IPS-20b (cell line): Measurements from ENCODE around the gene CHURC1.

ENCODE experiments used
- H3K27ac ChIP-seq: one replicate; pipeline ENCODE4 v1.5.1; 2013; ENCODE audit warnings: low read length
- H3K27me3 ChIP-seq: 2 replicates; pipeline ENCODE4 v1.6.1; 2013; ENCODE audit warnings: mild to moderate bottlenecking, low read length, inconsistent platforms; ENCODE audit not compliant: insufficient read depth
- H3K36me3 ChIP-seq: 2 replicates; pipeline ENCODE4 v1.6.1; 2013; ENCODE audit warnings: low read depth, mild to moderate bottlenecking, inconsistent platforms, low read length, moderate library complexity; ENCODE audit not compliant: insufficient read depth
- H3K4me1 ChIP-seq: 2 replicates; pipeline ENCODE4 v1.6.1; 2013; ENCODE audit warnings: mild to moderate bottlenecking, control low read depth, inconsistent platforms, low read length, moderate library complexity; ENCODE audit not compliant: insufficient read depth
- H3K4me3 ChIP-seq: 2 replicates; pipeline ENCODE4 v1.5.1; 2013; ENCODE audit warnings: mild to moderate bottlenecking, low read length, inconsistent platforms
- H3K9ac ChIP-seq: 2 replicates; pipeline ENCODE4 v1.6.1; 2013; ENCODE audit warnings: low read depth, mild to moderate bottlenecking, inconsistent platforms, low read length, moderate library complexity
- H3K9me3 ChIP-seq: 2 replicates; pipeline ENCODE4 v1.6.1; 2013; ENCODE audit warnings: mild to moderate bottlenecking, low read depth, low read length, inconsistent platforms; ENCODE audit not compliant: insufficient read depth

The CHURC1 gene

DNA sequence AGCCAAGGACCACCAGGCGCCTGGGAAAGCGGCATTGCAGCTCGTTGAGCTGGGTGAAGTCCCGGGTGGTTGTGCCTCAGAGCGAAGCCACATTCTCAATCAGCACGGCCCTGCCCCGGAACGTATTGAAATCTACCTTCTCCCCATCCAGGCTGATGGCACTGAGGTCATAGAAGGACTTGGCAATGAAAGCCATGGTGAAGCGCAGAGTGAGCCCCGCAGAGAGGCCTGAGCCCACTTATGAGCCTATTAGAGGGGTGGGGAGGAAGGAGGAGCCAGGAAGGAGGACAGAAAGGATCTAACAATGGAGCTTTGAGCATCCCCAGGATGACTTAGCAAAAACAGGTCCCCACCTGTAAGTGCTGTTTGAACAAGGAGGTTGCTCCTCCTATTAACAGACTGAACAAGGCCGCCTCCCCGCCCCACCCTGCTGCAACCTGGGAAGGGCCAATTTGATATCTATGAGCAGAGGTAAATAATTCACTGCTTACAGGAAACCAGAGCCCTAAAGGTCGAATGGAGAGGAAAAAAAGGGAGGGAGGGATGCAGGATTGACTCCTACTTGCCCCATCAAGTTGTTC is 28.4 kb downstream of the CHURC1 start, which contains the start of gene GPX2:
TSS of gene GPX2 (minus strand) at position 215 of the 581 bp plus-strand sequence. CDS start at position 196, 19 bp downstream.
- H3K9ac ChIP-seq: no peak within 1 kb of the TSS
- H3K27ac ChIP-seq: no peak within 1 kb of the TSS
- H3K4me3 ChIP-seq: no peak within 1 kb of the TSS
- peaks cover 4% of the 10 kb centered on the region for H3K36me3 ChIP-seq
- H3K9me3 ChIP-seq: no peaks in the 10 kb centered on the region
- no peaks in the 10 kb centered on the region for H3K27me3 ChIP-seq
- no peaks in the 10 kb centered on the region; the same call in 1 of the 2 replicates for H3K4me1 ChIP-seq

DNA sequence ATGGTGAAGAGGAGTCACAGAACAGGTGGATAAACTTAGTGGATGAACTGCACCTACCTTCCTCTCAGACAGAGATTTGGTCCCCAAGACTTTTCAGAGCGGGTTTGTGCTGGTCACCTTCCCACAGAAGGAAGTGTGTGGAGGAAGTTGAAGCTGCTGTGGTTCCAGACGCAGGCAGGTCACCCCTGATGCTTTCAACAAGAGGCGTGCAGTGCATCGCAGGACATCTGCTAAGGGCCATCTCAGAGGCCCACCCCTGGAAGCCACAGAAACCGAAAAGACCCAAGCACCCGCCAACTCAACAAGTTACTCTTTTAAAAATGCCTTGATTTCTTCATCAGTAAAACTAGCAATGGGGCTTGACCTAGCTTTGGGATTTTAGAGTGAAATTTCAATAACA is 29.3 kb downstream of the CHURC1 start:
- H3K9me3 ChIP-seq: no peaks in the 10 kb centered on the region
- H3K9ac ChIP-seq: no peak overlapping the region
- H3K4me1 ChIP-seq: no peaks in the 10 kb centered on the region; the same call in 1 of the 2 replicates
- no peak overlapping the region for H3K4me3 ChIP-seq
- no peaks in the 10 kb centered on the region for H3K27me3 ChIP-seq
- H3K36me3 ChIP-seq: peaks cover 13% of the 10 kb centered on the region; the same call in 1 of the 2 replicates
- H3K27ac ChIP-seq: no peak overlapping the region

DNA sequence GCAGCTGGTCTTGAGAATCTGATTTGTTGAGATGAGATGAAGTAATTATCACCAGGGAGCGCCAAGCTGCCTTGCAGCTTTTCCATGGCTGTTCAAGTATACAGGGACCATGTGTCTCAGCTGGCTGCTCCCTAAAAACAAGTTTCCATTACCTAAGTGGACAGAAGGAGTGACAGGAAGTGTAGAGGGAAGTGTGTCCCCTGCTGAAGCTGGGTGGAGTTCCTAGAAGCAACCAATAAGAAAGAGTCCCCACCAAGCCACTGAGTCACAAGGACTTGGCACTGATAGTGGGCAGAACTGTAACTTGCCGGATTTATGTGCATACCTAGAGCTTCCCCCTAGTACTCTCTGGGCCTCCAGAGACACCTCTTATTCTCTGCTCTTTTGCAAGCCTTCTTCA is 29.8 kb downstream of the CHURC1 start:
- no peak overlapping the region for H3K9ac ChIP-seq
- peaks cover 18% of the 10 kb centered on the region; the same call in 1 of the 2 replicates for H3K36me3 ChIP-seq
- H3K4me1 ChIP-seq: no peaks in the 10 kb centered on the region; the same call in 1 of the 2 replicates
- no peak overlapping the region for H3K27ac ChIP-seq
- no peaks in the 10 kb centered on the region for H3K9me3 ChIP-seq
- H3K27me3 ChIP-seq: no peaks in the 10 kb centered on the region
- H3K4me3 ChIP-seq: no peak overlapping the region

DNA sequence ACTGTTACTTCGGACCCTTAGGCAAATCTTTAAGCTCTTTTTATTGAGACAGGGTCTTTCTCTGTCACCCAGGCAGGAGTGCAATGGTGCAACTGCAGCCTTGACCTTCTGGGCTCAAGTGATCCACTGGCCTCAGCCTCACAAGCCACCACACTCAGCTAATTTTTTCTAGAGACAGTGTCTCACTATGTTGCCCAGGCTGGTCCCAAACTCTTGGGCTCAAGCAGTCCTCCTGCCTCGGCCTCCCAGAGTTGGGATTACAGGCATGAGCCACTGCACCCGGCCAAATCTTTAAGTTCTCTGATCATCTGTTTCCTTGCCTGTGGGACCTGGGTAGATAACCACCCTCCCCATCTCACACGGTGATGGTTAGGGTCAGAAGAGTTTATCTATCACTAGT is 30.6 kb downstream of the CHURC1 start:
- no peak overlapping the region for H3K4me3 ChIP-seq
- H3K27me3 ChIP-seq: no peaks in the 10 kb centered on the region
- no peak overlapping the region for H3K9ac ChIP-seq
- H3K27ac ChIP-seq: no peak overlapping the region
- peaks cover 23% of the 10 kb centered on the region; the same call in 1 of the 2 replicates for H3K36me3 ChIP-seq
- H3K4me1 ChIP-seq: no peaks in the 10 kb centered on the region; the same call in 1 of the 2 replicates
- H3K9me3 ChIP-seq: no peaks in the 10 kb centered on the region

DNA sequence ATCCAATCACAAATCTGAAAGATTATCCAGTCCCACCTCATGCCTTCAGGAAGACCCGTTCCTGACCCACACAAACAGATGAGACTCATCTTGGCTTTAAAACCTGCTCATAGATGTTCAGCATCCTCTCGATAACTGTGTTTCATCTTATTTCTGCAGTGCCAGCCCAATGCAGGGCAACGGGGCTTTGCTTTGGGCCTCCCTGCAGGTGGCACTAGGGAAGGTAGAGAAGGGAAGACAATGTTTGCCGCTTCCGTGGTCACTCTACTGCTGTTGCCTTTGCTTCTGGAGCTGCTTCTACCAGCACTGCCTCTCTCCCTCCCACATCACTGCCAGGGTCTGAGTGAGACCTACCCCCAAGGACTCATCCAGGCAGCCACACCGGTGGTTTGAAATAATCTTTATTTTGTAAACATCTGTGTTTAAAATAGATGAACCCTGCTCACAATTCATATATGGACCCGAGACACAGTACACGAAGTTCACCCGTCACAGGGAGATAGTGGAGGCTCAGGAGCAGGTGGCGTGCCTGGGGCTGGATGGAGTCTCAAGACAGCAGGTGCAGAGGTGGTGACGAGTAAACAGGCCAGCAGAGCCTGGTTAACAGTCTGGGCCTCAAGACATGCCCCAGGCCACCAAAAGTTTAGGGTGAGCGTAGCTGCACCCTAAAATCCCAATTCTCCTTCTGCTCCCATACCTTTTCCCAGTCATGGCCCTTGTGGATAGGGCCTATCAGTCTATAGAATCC is 31.4 kb downstream of the CHURC1 start:
- Histone ChIP-seq H3K9ac (no peak overlapping the region), H3K4me3 (no peak overlapping the region), H3K9me3 (no peaks in the 10 kb centered on the region), H3K4me1 (no peaks in the 10 kb centered on the region; the same call in 1 of the 2 replicates), H3K27ac (no peak overlapping the region), H3K27me3 (no peaks in the 10 kb centered on the region), H3K36me3 (peaks cover 28% of the 10 kb centered on the region)

DNA sequence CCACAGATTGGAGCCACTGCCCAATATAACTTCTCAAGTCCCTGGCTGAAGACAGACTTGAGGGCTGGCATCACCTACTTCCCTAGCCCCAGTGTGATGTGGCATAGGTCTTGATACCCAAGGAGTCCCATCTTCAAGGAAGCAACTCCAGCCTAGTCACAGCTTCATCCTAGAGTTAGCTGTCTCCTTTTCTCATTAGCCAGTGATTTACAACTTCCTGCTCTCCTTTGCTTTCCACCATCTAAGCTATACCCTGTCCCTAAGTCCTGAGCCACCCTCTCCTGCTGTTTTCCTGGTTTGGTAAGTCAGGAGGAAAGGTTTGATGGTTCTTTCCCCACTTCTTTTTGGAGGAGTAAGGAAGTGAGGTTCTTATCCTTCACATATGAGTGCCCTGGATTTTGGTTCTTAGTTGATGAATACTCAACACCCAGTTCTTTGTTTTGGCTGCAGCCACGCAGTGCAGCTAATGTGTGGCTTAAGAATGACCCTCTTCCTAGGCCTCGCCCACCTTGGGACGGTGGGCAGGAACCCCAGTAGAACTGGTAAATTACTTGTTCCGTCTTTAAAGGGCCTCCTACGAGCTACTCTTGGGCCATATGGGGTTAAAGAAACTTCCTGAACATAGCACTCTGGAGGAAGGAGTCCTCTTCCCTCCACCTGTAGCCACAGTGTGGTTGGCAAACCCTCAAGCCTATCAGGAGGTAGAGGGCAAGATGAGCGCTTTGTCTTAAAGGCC is 32.2 kb downstream of the CHURC1 start:
- H3K4me1 ChIP-seq: no peaks in the 10 kb centered on the region; the same call in 1 of the 2 replicates
- H3K9me3 ChIP-seq: no peaks in the 10 kb centered on the region
- H3K4me3 ChIP-seq: no peak overlapping the region
- H3K27me3 ChIP-seq: no peaks in the 10 kb centered on the region
- no peak overlapping the region for H3K27ac ChIP-seq
- no peak overlapping the region for H3K9ac ChIP-seq
- H3K36me3 ChIP-seq: peaks cover 37% of the 10 kb centered on the region

DNA sequence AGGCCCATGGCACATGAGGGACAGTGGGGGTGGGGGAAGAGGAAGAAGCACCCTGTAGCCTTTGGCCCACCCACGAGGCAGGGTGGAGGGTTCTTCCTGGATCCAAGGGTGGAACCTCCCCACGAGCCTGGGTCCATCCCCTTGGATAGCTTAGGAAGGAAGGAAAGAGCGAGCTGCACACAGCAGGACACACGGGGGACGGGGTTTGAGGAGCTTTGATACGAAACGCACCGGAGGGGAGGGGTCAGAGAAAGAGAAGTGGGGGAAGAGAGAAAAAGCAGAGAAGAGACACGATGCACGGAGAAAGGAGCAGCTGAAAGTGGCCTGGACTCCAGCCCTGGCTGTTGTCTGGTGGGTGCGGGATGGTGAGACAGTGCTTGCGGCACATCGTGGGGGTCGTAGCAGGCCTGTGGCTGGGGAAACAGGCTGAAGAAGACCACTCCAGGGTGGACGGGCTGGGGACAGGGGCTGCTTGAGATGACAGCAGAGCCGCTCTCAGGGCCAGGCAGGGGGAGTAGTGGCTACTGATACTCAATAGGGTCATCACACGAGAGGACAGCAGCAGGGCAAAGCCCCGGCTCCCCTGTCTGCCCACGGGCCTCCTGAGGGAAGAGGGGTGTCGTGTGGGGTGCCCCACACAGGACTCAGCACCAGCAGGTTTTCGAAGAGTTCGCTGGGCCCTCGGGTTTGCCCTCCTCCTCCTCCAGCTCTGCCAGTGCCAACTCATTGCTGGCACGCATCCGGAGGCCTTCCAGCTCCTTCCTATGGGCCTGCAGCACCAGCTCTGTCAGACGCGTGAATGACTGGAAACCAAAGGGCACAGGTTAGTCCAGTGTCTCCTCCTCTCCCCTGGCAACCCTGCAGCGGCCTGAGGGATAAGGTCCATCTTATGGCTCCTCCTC is 33.7 kb downstream of the CHURC1 start:
- Histone ChIP-seq H3K9ac (no peak overlapping the region; the same call in 1 of the 2 replicates), H3K4me1 (no peaks in the 10 kb centered on the region; the same call in 1 of the 2 replicates), H3K27ac (no peak overlapping the region), H3K4me3 (no peak overlapping the region), H3K36me3 (peaks cover 51% of the 10 kb centered on the region), H3K9me3 (no peaks in the 10 kb centered on the region), H3K27me3 (no peaks in the 10 kb centered on the region)

DNA sequence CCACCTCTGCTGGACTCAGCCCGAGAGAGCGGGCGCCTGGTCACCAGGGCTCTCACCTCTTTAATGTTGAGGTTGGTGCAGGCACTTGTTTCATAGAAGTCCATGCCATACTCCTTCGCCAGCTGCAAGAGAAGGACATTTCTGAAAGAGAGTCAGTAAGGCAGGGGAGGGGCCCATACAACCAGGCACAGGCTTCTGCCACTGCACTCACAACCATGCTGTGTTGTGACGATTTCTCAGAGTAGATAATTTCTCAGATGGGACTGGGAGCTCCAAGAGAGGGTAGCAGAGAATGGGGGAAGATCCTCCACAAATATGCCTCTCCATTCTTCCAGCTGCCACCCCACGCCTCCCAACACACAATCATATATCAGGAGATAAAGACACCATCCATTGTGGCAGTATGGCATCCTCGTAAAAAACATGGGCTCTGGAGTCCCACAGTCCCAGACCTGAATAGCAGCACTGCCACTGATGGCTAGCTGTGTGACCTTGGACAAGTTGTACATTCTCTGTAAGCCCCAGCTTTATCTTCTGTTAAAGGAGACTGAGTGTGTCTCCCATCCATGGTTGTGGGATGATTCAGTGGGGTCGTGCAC is 34.5 kb downstream of the CHURC1 start:
- Histone ChIP-seq H3K4me3 (no peak overlapping the region), H3K9ac (no peak overlapping the region), H3K27ac (no peak overlapping the region), H3K9me3 (no peaks in the 10 kb centered on the region), H3K36me3 (peaks cover 52% of the 10 kb centered on the region), H3K4me1 (no peaks in the 10 kb centered on the region; the same call in 1 of the 2 replicates), H3K27me3 (no peaks in the 10 kb centered on the region)

DNA sequence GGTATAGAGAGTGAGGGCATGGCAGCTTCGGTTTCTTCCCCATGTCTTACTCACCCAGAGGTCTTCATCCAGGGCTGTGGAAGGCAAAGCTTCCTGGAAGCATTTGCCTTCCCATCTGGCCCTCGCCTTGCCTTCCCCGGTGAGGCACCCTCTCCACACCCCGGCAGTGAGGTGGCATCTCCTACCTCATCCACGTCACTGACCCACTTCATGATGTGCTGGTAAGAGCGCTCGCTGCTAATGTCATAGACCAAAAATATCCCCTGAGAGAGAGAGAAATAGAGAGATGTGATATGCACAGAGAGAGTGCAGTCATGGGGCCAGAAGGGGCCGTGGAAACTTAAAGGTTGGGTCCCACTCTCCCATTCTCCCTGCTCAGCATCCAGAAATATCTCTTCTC is 36.6 kb downstream of the CHURC1 start:
- Histone ChIP-seq H3K4me1 (peaks cover 9% of the 10 kb centered on the region; the same call in 1 of the 2 replicates), H3K4me3 (no peak overlapping the region), H3K36me3 (peaks cover 52% of the 10 kb centered on the region), H3K9me3 (no peaks in the 10 kb centered on the region), H3K27me3 (no peaks in the 10 kb centered on the region), H3K27ac (no peak overlapping the region), H3K9ac (no peak overlapping the region)

DNA sequence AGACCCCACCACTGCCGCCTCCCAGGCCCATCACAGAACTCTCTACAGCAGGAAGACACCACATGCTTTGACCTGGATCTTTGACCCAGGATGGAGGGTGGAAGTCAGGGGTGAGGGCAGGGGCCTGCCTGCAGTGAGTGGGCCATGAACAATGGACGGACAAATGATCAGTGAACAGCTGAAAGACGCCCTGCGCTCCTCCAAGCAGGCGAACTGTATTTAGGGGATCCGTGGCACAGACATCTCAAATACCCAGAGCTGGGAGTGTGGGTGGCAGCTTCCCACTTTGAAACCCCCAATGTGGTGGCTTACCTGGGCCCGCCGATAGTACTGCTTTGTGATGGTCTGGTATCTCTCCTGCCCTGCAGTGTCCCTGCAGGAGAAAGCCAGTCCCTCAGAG is 37.0 kb downstream of the CHURC1 start:
- peaks cover 13% of the 10 kb centered on the region for H3K4me1 ChIP-seq
- no peak overlapping the region for H3K27ac ChIP-seq
- H3K36me3 ChIP-seq: peaks cover 52% of the 10 kb centered on the region
- no peaks in the 10 kb centered on the region for H3K9me3 ChIP-seq
- H3K27me3 ChIP-seq: no peaks in the 10 kb centered on the region
- no peak overlapping the region for H3K4me3 ChIP-seq
- no peak overlapping the region for H3K9ac ChIP-seq
